Immature natural killer cell (primary cell): ENCODE data around the gene SULT2A1. TPM values are rescaled to one million over a fixed set of nuclear protein-coding genes. Genes with fewer than 3 reads are reported as not detected.
"Not testable (repeated sequence)": the region's sequence is repeated elsewhere in the genome, so short reads cannot be mapped to it uniquely, and the experiment has no call there.

Experiments
- DNase-seq, 3 donors: peaks; one replicate each; pipeline ENCODE4 v3.0.0; 2022; ENCODE audit warnings: mixed read lengths in 1 of 3
- H3K27ac Mint-ChIP-seq, 6 donors: one replicate each; pipeline ENCODE4 v1.8.0; 2020; ENCODE audit warnings: mixed read lengths in 6 of 6, mild to moderate bottlenecking in 5 of 6, inconsistent platforms in 4 of 6, moderate library complexity in 3 of 6
- H3K27me3 Mint-ChIP-seq, 3 donors: one replicate each; pipeline ENCODE4 v1.8.0; 2020 to 2021; ENCODE audit warnings: low read depth in 3 of 3, mild to moderate bottlenecking in 3 of 3, mixed read lengths in 3 of 3, moderate library complexity in 3 of 3, inconsistent platforms in 1 of 3
- H3K36me3 Mint-ChIP-seq, 3 donors: one replicate each; pipeline ENCODE4 v1.8.0; 2020; ENCODE audit warnings: mixed read lengths in 3 of 3, inconsistent platforms in 2 of 3, mild to moderate bottlenecking in 2 of 3
- H3K4me1 Mint-ChIP-seq, 2 donors: one replicate each; pipeline ENCODE4 v1.8.0; 2020; ENCODE audit warnings: inconsistent platforms in 2 of 2, mild to moderate bottlenecking in 2 of 2, mixed read lengths in 2 of 2, moderate library complexity in 1 of 2
- H3K4me3 Mint-ChIP-seq, 5 donors: one replicate each; pipeline ENCODE4 v1.8.0; 2020; ENCODE audit warnings: mild to moderate bottlenecking in 5 of 5, mixed read lengths in 5 of 5, inconsistent platforms in 3 of 5, moderate library complexity in 3 of 5
- H3K9me3 Mint-ChIP-seq, 6 donors: one replicate each; pipeline ENCODE4 v1.8.0; 2020; ENCODE audit warnings: mild to moderate bottlenecking in 6 of 6, mixed read lengths in 6 of 6, inconsistent platforms in 4 of 6, moderate library complexity in 3 of 6
- polyA plus RNA-seq, 3 donors: library from polyadenylated mRNA; unstranded; fragments of 300-500 nt; fragmentation: Illumina TruSeq; gene quantifications; one replicate each; pipeline ENCODE4 v1.2.3, GENCODE V29; 2021

Gene SULT2A1
- polyA plus RNA-seq, 3 donors from 2014 or later = not detected

- no peak overlapping the region for H3K4me3 Mint-ChIP-seq
- no peaks in the 10 kb centered on the region for H3K9me3 Mint-ChIP-seq
- H3K27me3 Mint-ChIP-seq = peaks cover 4 to 12% (median 6%) of the 10 kb centered on the region in 3 donors
- H3K36me3 Mint-ChIP-seq = no peaks in the 10 kb centered on the region
- H3K27ac Mint-ChIP-seq = no peak overlapping the region
- H3K4me1 Mint-ChIP-seq = no peaks in the 10 kb centered on the region
- DNase-seq = no peak
Measured at GRCh38 chr19:47885067-47885463, 1.1 kb downstream of the SULT2A1 start.

GRCh38 chr19:47882890-47883289 lies 3.2 kb downstream of the SULT2A1 start:
- no peaks in the 10 kb centered on the region for H3K4me1 Mint-ChIP-seq
- no peak overlapping the region for H3K4me3 Mint-ChIP-seq
- H3K36me3 Mint-ChIP-seq = no peaks in the 10 kb centered on the region
- peaks cover 0 to 5% (median 0%) of the 10 kb centered on the region in 6 donors for H3K9me3 Mint-ChIP-seq
- no peak for DNase-seq
- no peak overlapping the region for H3K27ac Mint-ChIP-seq
- H3K27me3 Mint-ChIP-seq = peaks cover 4 to 11% (median 9%) of the 10 kb centered on the region in 3 donors

- H3K9me3 Mint-ChIP-seq = peaks cover 0 to 5% (median 0%) of the 10 kb centered on the region in 6 donors
- H3K4me3 Mint-ChIP-seq = no peak overlapping the region
- no peak for DNase-seq
- H3K36me3 Mint-ChIP-seq = no peaks in the 10 kb centered on the region
- no peak overlapping the region for H3K27ac Mint-ChIP-seq
- H3K4me1 Mint-ChIP-seq = no peaks in the 10 kb centered on the region
- peaks cover 6 to 9% (median 8%) of the 10 kb centered on the region in 3 donors for H3K27me3 Mint-ChIP-seq
Measured at GRCh38 chr19:47881757-47882156, 4.4 kb downstream of the SULT2A1 start.

GRCh38 chr19:47879385-47879784 lies 6.7 kb downstream of the SULT2A1 start:
- DNase-seq, H3K27ac Mint-ChIP-seq, H3K4me3 Mint-ChIP-seq, H3K9me3 Mint-ChIP-seq, H3K4me1 Mint-ChIP-seq, H3K36me3 Mint-ChIP-seq, H3K27me3 Mint-ChIP-seq: not testable (repeated sequence)

- H3K4me1 Mint-ChIP-seq = no peaks in the 10 kb centered on the region
- peaks cover 3 to 8% (median 6%) of the 10 kb centered on the region in 3 donors for H3K27me3 Mint-ChIP-seq
- DNase-seq = no peak
- H3K4me3 Mint-ChIP-seq = no peak overlapping the region
- no peak overlapping the region for H3K27ac Mint-ChIP-seq
- no peaks in the 10 kb centered on the region for H3K36me3 Mint-ChIP-seq
- peaks cover 0 to 5% (median 0%) of the 10 kb centered on the region in 6 donors for H3K9me3 Mint-ChIP-seq
Measured at GRCh38 chr19:47878906-47879305, 7.2 kb downstream of the SULT2A1 start.

- Mint-ChIP-seq H3K27me3 (peaks cover 1 to 8% (median 6%) of the 10 kb centered on the region in 3 donors), H3K4me3 (no peak overlapping the region), H3K4me1 (no peaks in the 10 kb centered on the region), H3K9me3 (peaks cover 0 to 4% (median 0%) of the 10 kb centered on the region in 6 donors), H3K27ac (no peak overlapping the region), H3K36me3 (no peaks in the 10 kb centered on the region)
- no peak for DNase-seq
Measured at GRCh38 chr19:47865166-47865565, 20.9 kb downstream of the SULT2A1 start.

GRCh38 chr19:47863514-47863936 lies 22.6 kb downstream of the SULT2A1 start:
- H3K4me3 Mint-ChIP-seq = no peak overlapping the region
- peaks cover 1 to 8% (median 4%) of the 10 kb centered on the region in 3 donors for H3K27me3 Mint-ChIP-seq
- H3K27ac Mint-ChIP-seq = no peak overlapping the region
- no peaks in the 10 kb centered on the region for H3K36me3 Mint-ChIP-seq
- H3K9me3 Mint-ChIP-seq = peaks cover 0 to 4% (median 0%) of the 10 kb centered on the region in 6 donors
- H3K4me1 Mint-ChIP-seq = no peaks in the 10 kb centered on the region
- peak; percentile 49 to 64 (median 50) for DNase-seq

- DNase-seq = no peak
- Mint-ChIP-seq H3K4me3 (no peak overlapping the region), H3K9me3 (peaks cover 0 to 4% (median 0%) of the 10 kb centered on the region in 6 donors), H3K27me3 (peaks cover 3 to 12% (median 4%) of the 10 kb centered on the region in 3 donors), H3K36me3 (no peaks in the 10 kb centered on the region), H3K27ac (no peak overlapping the region), H3K4me1 (no peaks in the 10 kb centered on the region)
Measured at GRCh38 chr19:47861630-47862029, 24.5 kb downstream of the SULT2A1 start.

GRCh38 chr19:47860602-47861297 lies 25.4 kb downstream of the SULT2A1 start:
- no peak for DNase-seq
- Mint-ChIP-seq H3K4me3 (no peak overlapping the region), H3K9me3 (peaks cover 0 to 4% (median 0%) of the 10 kb centered on the region in 6 donors), H3K4me1 (no peaks in the 10 kb centered on the region), H3K27ac (no peak overlapping the region), H3K36me3 (no peaks in the 10 kb centered on the region), H3K27me3 (peaks cover 3 to 12% (median 4%) of the 10 kb centered on the region in 3 donors)

GRCh38 chr19:47859838-47860237 lies 26.3 kb downstream of the SULT2A1 start:
- DNase-seq, H3K9me3 Mint-ChIP-seq, H3K4me1 Mint-ChIP-seq, H3K4me3 Mint-ChIP-seq, H3K27ac Mint-ChIP-seq, H3K36me3 Mint-ChIP-seq: not testable (repeated sequence)
- H3K27me3 Mint-ChIP-seq = peaks cover 2 to 12% (median 4%) of the 10 kb centered on the region in 3 donors

GRCh38 chr19:47858646-47859285 lies 27.3 kb downstream of the SULT2A1 start, which contains the start of gene TPRX2:
TSS of gene TPRX2 (plus strand) at chr19:47859235. CDS start at chr19:47859247, 12 bp downstream.
- H3K27ac Mint-ChIP-seq, H3K9me3 Mint-ChIP-seq, H3K36me3 Mint-ChIP-seq, H3K4me3 Mint-ChIP-seq, DNase-seq, H3K4me1 Mint-ChIP-seq: not testable (repeated sequence)
- peaks cover 2 to 15% (median 6%) of the 10 kb centered on the region in 3 donors for H3K27me3 Mint-ChIP-seq

GRCh38 chr19:47858231-47858630 lies 27.9 kb downstream of the SULT2A1 start:
- H3K4me3 Mint-ChIP-seq, DNase-seq, H3K36me3 Mint-ChIP-seq, H3K9me3 Mint-ChIP-seq, H3K4me1 Mint-ChIP-seq, H3K27ac Mint-ChIP-seq: not testable (repeated sequence)
- H3K27me3 Mint-ChIP-seq = peaks cover 2 to 16% (median 9%) of the 10 kb centered on the region in 3 donors

- H3K27me3 Mint-ChIP-seq = peaks cover 10 to 32% (median 12%) of the 10 kb centered on the region in 3 donors
- peaks cover 0 to 3% of the 10 kb centered on the region in 2 donors for H3K4me1 Mint-ChIP-seq
- DNase-seq = no peak
- no peak overlapping the region for H3K4me3 Mint-ChIP-seq
- H3K27ac Mint-ChIP-seq = no peak overlapping the region
- peaks cover 0 to 2% (median 0%) of the 10 kb centered on the region in 6 donors for H3K9me3 Mint-ChIP-seq
- H3K36me3 Mint-ChIP-seq = no peaks in the 10 kb centered on the region
Measured at GRCh38 chr19:47854459-47854858, 31.7 kb downstream of the SULT2A1 start.

GRCh38 chr19:47853003-47853402 lies 33.1 kb downstream of the SULT2A1 start:
- peaks cover 17 to 40% (median 20%) of the 10 kb centered on the region in 3 donors for H3K27me3 Mint-ChIP-seq
- no peaks in the 10 kb centered on the region for H3K36me3 Mint-ChIP-seq
- no peak overlapping the region for H3K27ac Mint-ChIP-seq
- H3K4me3 Mint-ChIP-seq = no peak overlapping the region
- H3K4me1 Mint-ChIP-seq = peaks cover 0 to 6% of the 10 kb centered on the region in 2 donors
- H3K9me3 Mint-ChIP-seq = peaks cover 0 to 2% (median 0%) of the 10 kb centered on the region in 6 donors
- no peak for DNase-seq
